SK-N-MC (cell line): ENCODE measurements around the gene SFR1.
A peak's percentile ranks its signal among the peaks of the same experiment; 100 is the strongest.

Source experiments
- DNase-seq: peaks from one replicate; pipeline ENCODE4 v3.0.0-alpha.2; 2011; ENCODE audit warnings: low read depth, low spot score
- H3K27ac ChIP-seq: fragments of 200-600 bp; sonication (generic); 2 replicates; pipeline ENCODE4 v1.5.1; 2016; ENCODE audit warnings: mixed run types
- H3K36me3 ChIP-seq: fragments of 200-600 bp; sonication (generic); 2 replicates; pipeline ENCODE4 v1.6.1; 2017; ENCODE audit warnings: antibody characterized with exemption, low read length, mixed read lengths; ENCODE audit not compliant: insufficient read depth
- H3K4me3 ChIP-seq: fragments of 200-600 bp; sonication (generic); 2 replicates; pipeline ENCODE4 v1.5.1; 2016
- H3K9ac ChIP-seq: fragments of 200-600 bp; sonication (generic); 2 replicates; pipeline ENCODE4 v1.8.0; 2017; ENCODE audit warnings: mixed run types, mixed read lengths; ENCODE audit not compliant: insufficient read length
- H3K9me3 ChIP-seq: fragments of 200-600 bp; sonication (generic); 2 replicates; pipeline ENCODE4 v1.6.1; 2017; ENCODE audit warnings: low read depth, mild to moderate bottlenecking, antibody characterized with exemption, low read length, moderate library complexity, mixed read lengths
- EZH2 ChIP-seq: fragments of 200-600 bp; sonication (generic); IDR thresholded peaks from one replicate; pipeline ENCODE4 v1.6.1; 2017; ENCODE audit warnings: antibody characterized with exemption
- FOXP2 ChIP-seq: optimal IDR thresholded peaks from 2 replicates; pipeline ENCODE3; 2011; ENCODE audit warnings: mild to moderate bottlenecking, moderate library complexity; ENCODE audit not compliant: insufficient read depth; ENCODE audit errors: extremely low read length, control extremely low read depth
- POLR2AphosphoS5 ChIP-seq: IDR thresholded peaks from 2 replicates; pipeline ENCODE4 v1.6.1; 2012; ENCODE audit warnings: mild to moderate bottlenecking, low read depth, low read length, borderline replicate concordance

SFR1 gene

GRCh38 chr10:104119996-104120395 is 2.0 kb upstream of the SFR1 start:
- Histone ChIP-seq H3K4me3 (peak overlapping the region; percentile 86), H3K9ac (peak overlapping the region; percentile 23)

GRCh38 chr10:104120512-104120902 is 1.5 kb upstream of the SFR1 start:
- peak overlapping the region; percentile 86 for H3K4me3 ChIP-seq
- H3K9me3 ChIP-seq, result no peaks in the 10 kb centered on the region
- TF ChIP-seq EZH2 (no peak), POLR2AphosphoS5 (no peak), FOXP2 (no peak)
- peak overlapping the region; percentile 98 for H3K27ac ChIP-seq
- H3K9ac ChIP-seq, result peak overlapping the region; percentile 23
- H3K36me3 ChIP-seq, result no peaks in the 10 kb centered on the region
- DNase-seq, result no peak

More at GRCh38 chr10:104119996-104120395, 2.0 kb upstream of the SFR1 start:
- H3K27ac ChIP-seq, result peak overlapping the region; percentile 98
- no peaks in the 10 kb centered on the region for H3K9me3 ChIP-seq
- TF ChIP-seq FOXP2, result no peak
- no peak for TF ChIP-seq EZH2
- TF ChIP-seq POLR2AphosphoS5, result no peak
- no peaks in the 10 kb centered on the region for H3K36me3 ChIP-seq
- DNase-seq, result no peak

GRCh38 chr10:104120903-104121484 is 977 bp upstream of the SFR1 start:
- DNase-seq, result no peak
- TF ChIP-seq POLR2AphosphoS5 (no peak), FOXP2 (no peak), EZH2 (no peak)
- Histone ChIP-seq H3K9me3 (no peaks in the 10 kb centered on the region), H3K9ac (peak overlapping the region; percentile 86), H3K4me3 (peak overlapping the region; percentile 86), H3K36me3 (no peaks in the 10 kb centered on the region), H3K27ac (peak overlapping the region; percentile 98)

GRCh38 chr10:104122225-104123107 is 495 bp downstream of the SFR1 start:
- TF ChIP-seq EZH2 (no peak), FOXP2 (no peak), POLR2AphosphoS5 (no peak)
- Histone ChIP-seq H3K9me3 (no peaks in the 10 kb centered on the region), H3K36me3 (no peaks in the 10 kb centered on the region), H3K9ac (peak overlapping the region; percentile 90), H3K4me3 (peak overlapping the region; percentile 86), H3K27ac (peak overlapping the region; percentile 79)
- no peak for DNase-seq

- Histone ChIP-seq H3K9me3 (no peaks in the 10 kb centered on the region), H3K36me3 (no peaks in the 10 kb centered on the region), H3K27ac (no peak overlapping the region), H3K9ac (no peak overlapping the region), H3K4me3 (peak overlapping the region; percentile 33; the same call in 1 of the 2 replicates)
- DNase-seq, result no peak
- TF ChIP-seq POLR2AphosphoS5 (no peak), FOXP2 (no peak), EZH2 (no peak)
Observed at GRCh38 chr10:104123397-104123796, 1.4 kb downstream of the SFR1 start.

GRCh38 chr10:104127411-104127810 is 5.4 kb downstream of the SFR1 start:
- no peak overlapping the region for H3K4me3 ChIP-seq
- no peaks in the 10 kb centered on the region for H3K36me3 ChIP-seq
- H3K9ac ChIP-seq, result no peak overlapping the region
- no peaks in the 10 kb centered on the region for H3K9me3 ChIP-seq
- H3K27ac ChIP-seq, result no peak overlapping the region
- TF ChIP-seq POLR2AphosphoS5 (no peak), EZH2 (no peak), FOXP2 (no peak)
- no peak for DNase-seq

GRCh38 chr10:104128214-104128613 is 6.2 kb downstream of the SFR1 start:
- H3K9me3 ChIP-seq, result no peaks in the 10 kb centered on the region
- no peaks in the 10 kb centered on the region for H3K36me3 ChIP-seq
- no peak overlapping the region for H3K27ac ChIP-seq
- H3K9ac ChIP-seq, result no peak overlapping the region
- no peak for TF ChIP-seq EZH2
- no peak for TF ChIP-seq FOXP2
- TF ChIP-seq POLR2AphosphoS5, result no peak
- H3K4me3 ChIP-seq, result no peak overlapping the region
- DNase-seq, result no peak

- TF ChIP-seq POLR2AphosphoS5 (no peak), EZH2 (no peak)
- H3K27ac ChIP-seq, result peak overlapping the region; percentile 57
- H3K4me3 ChIP-seq, result no peak overlapping the region
- no peak overlapping the region for H3K9ac ChIP-seq
- no peaks in the 10 kb centered on the region for H3K9me3 ChIP-seq
- DNase-seq, result no peak
- H3K36me3 ChIP-seq, result no peaks in the 10 kb centered on the region
Observed at GRCh38 chr10:104130041-104130440, 8.1 kb downstream of the SFR1 start.
